ENCODE measurements around the gene PLA2R1.
A peak's percentile ranks its signal among the peaks of the same experiment; 100 is the strongest.

PLA2R1 gene

GRCh38 chr2:159903443-159904126, 158.8 kb downstream of the PLA2R1 start:
- no peaks in the 10 kb centered on the region for H3K9me3 Mint-ChIP-seq
- peak; percentile 72 for DNase-seq
- no peaks in the 10 kb centered on the region for H3K27me3 Mint-ChIP-seq
- peaks cover 80% of the 10 kb centered on the region for H3K4me1 Mint-ChIP-seq (ENCODE audit: low read depth)
- H3K27ac Mint-ChIP-seq: peak overlapping the region; percentile 97
- H3K4me3 Mint-ChIP-seq: peak overlapping the region; percentile 95
- H3K36me3 Mint-ChIP-seq (ENCODE audit: low read depth): peaks cover 54% of the 10 kb centered on the region

- peaks cover 62% of the 10 kb centered on the region for H3K36me3 Mint-ChIP-seq (ENCODE audit: low read depth)
- H3K4me3 Mint-ChIP-seq: peak overlapping the region; percentile 95
- H3K27me3 Mint-ChIP-seq: no peaks in the 10 kb centered on the region
- H3K9me3 Mint-ChIP-seq: no peaks in the 10 kb centered on the region
- no peak for DNase-seq
- peaks cover 81% of the 10 kb centered on the region for H3K4me1 Mint-ChIP-seq (ENCODE audit: low read depth)
- peak overlapping the region; percentile 97 for H3K27ac Mint-ChIP-seq
Observed at GRCh38 chr2:159902722-159903121, 159.7 kb downstream of the PLA2R1 start.

GRCh38 chr2:159900343-159900742, 162.1 kb downstream of the PLA2R1 start:
- H3K4me3 Mint-ChIP-seq: peak overlapping the region; percentile 37
- peaks cover 83% of the 10 kb centered on the region for H3K36me3 Mint-ChIP-seq (ENCODE audit: low read depth)
- peak overlapping the region; percentile 82 for H3K27ac Mint-ChIP-seq
- no peak for DNase-seq
- no peaks in the 10 kb centered on the region for H3K9me3 Mint-ChIP-seq
- peaks cover 89% of the 10 kb centered on the region for H3K4me1 Mint-ChIP-seq (ENCODE audit: low read depth)
- H3K27me3 Mint-ChIP-seq: no peaks in the 10 kb centered on the region

- Mint-ChIP-seq H3K36me3 (ENCODE audit: low read depth) (peaks cover 91% of the 10 kb centered on the region), H3K4me1 (ENCODE audit: low read depth) (peaks cover 95% of the 10 kb centered on the region), H3K9me3 (no peaks in the 10 kb centered on the region), H3K27ac (no peak overlapping the region), H3K4me3 (peak overlapping the region; percentile 4), H3K27me3 (no peaks in the 10 kb centered on the region)
- DNase-seq: no peak
Observed at GRCh38 chr2:159898441-159898840, 164.0 kb downstream of the PLA2R1 start.

- DNase-seq: no peak
- Mint-ChIP-seq H3K9me3 (no peaks in the 10 kb centered on the region), H3K4me3 (peak overlapping the region; percentile 36), H3K27ac (peak overlapping the region; percentile 72), H3K4me1 (ENCODE audit: low read depth) (peaks cover 95% of the 10 kb centered on the region), H3K27me3 (no peaks in the 10 kb centered on the region), H3K36me3 (ENCODE audit: low read depth) (peaks cover 91% of the 10 kb centered on the region)
Observed at GRCh38 chr2:159897720-159898119, 164.7 kb downstream of the PLA2R1 start.

- H3K4me1 Mint-ChIP-seq (ENCODE audit: low read depth): peaks cover 96% of the 10 kb centered on the region
- DNase-seq: no peak
- peak overlapping the region; percentile 72 for H3K27ac Mint-ChIP-seq
- no peaks in the 10 kb centered on the region for H3K27me3 Mint-ChIP-seq
- no peaks in the 10 kb centered on the region for H3K9me3 Mint-ChIP-seq
- peaks cover 91% of the 10 kb centered on the region for H3K36me3 Mint-ChIP-seq (ENCODE audit: low read depth)
- H3K4me3 Mint-ChIP-seq: peak overlapping the region; percentile 8
Observed at GRCh38 chr2:159897081-159897480, 165.3 kb downstream of the PLA2R1 start.

GRCh38 chr2:159895258-159896065, 167.0 kb downstream of the PLA2R1 start:
- Mint-ChIP-seq H3K27me3 (no peaks in the 10 kb centered on the region), H3K9me3 (no peaks in the 10 kb centered on the region), H3K27ac (peak overlapping the region; percentile 90), H3K4me3 (peak overlapping the region; percentile 45), H3K36me3 (ENCODE audit: low read depth) (peaks cover 88% of the 10 kb centered on the region), H3K4me1 (ENCODE audit: low read depth) (peaks cover 96% of the 10 kb centered on the region)
- no peak for DNase-seq

GRCh38 chr2:159894145-159894838, 168.1 kb downstream of the PLA2R1 start:
- H3K27ac Mint-ChIP-seq: peak overlapping the region; percentile 90
- H3K4me1 Mint-ChIP-seq (ENCODE audit: low read depth): peaks cover 93% of the 10 kb centered on the region
- H3K9me3 Mint-ChIP-seq: no peaks in the 10 kb centered on the region

GRCh38 chr2:159892990-159893810, 169.2 kb downstream of the PLA2R1 start:
- peaks cover 82% of the 10 kb centered on the region for H3K4me1 Mint-ChIP-seq (ENCODE audit: low read depth)
- no peak for DNase-seq
- peaks cover 86% of the 10 kb centered on the region for H3K36me3 Mint-ChIP-seq (ENCODE audit: low read depth)
- no peak overlapping the region for H3K4me3 Mint-ChIP-seq
- peak overlapping the region; percentile 39 for H3K27ac Mint-ChIP-seq
- H3K27me3 Mint-ChIP-seq: no peaks in the 10 kb centered on the region
- H3K9me3 Mint-ChIP-seq: no peaks in the 10 kb centered on the region

More at GRCh38 chr2:159894145-159894838, 168.1 kb downstream of the PLA2R1 start:
- no peak overlapping the region for H3K4me3 Mint-ChIP-seq
- peaks cover 88% of the 10 kb centered on the region for H3K36me3 Mint-ChIP-seq (ENCODE audit: low read depth)
- no peaks in the 10 kb centered on the region for H3K27me3 Mint-ChIP-seq
- no peak for DNase-seq

- peaks cover 72% of the 10 kb centered on the region for H3K4me1 Mint-ChIP-seq (ENCODE audit: low read depth)
- no peaks in the 10 kb centered on the region for H3K27me3 Mint-ChIP-seq
- peak overlapping the region; percentile 45 for H3K27ac Mint-ChIP-seq
- DNase-seq: no peak
- H3K4me3 Mint-ChIP-seq: no peak overlapping the region
- peaks cover 86% of the 10 kb centered on the region for H3K36me3 Mint-ChIP-seq (ENCODE audit: low read depth)
- H3K9me3 Mint-ChIP-seq: no peaks in the 10 kb centered on the region
Observed at GRCh38 chr2:159891917-159892730, 170.3 kb downstream of the PLA2R1 start.

- Mint-ChIP-seq H3K27ac (peak overlapping the region; percentile 86), H3K4me1 (ENCODE audit: low read depth) (peaks cover 63% of the 10 kb centered on the region), H3K27me3 (no peaks in the 10 kb centered on the region), H3K36me3 (ENCODE audit: low read depth) (peaks cover 85% of the 10 kb centered on the region), H3K9me3 (no peaks in the 10 kb centered on the region), H3K4me3 (no peak overlapping the region)
- no peak for DNase-seq
Observed at GRCh38 chr2:159891267-159891588, 171.2 kb downstream of the PLA2R1 start.

- H3K4me3 Mint-ChIP-seq: no peak overlapping the region
- no peaks in the 10 kb centered on the region for H3K9me3 Mint-ChIP-seq
- H3K36me3 Mint-ChIP-seq (ENCODE audit: low read depth): peaks cover 85% of the 10 kb centered on the region
- peaks cover 57% of the 10 kb centered on the region for H3K4me1 Mint-ChIP-seq (ENCODE audit: low read depth)
- DNase-seq: no peak
- no peaks in the 10 kb centered on the region for H3K27me3 Mint-ChIP-seq
- peak overlapping the region; percentile 86 for H3K27ac Mint-ChIP-seq
Observed at GRCh38 chr2:159890551-159891266, 171.7 kb downstream of the PLA2R1 start.

GRCh38 chr2:159882130-159882745, 180.2 kb downstream of the PLA2R1 start:
- Mint-ChIP-seq H3K4me3 (no peak overlapping the region), H3K36me3 (ENCODE audit: low read depth) (peaks cover 90% of the 10 kb centered on the region), H3K4me1 (ENCODE audit: low read depth) (peaks cover 43% of the 10 kb centered on the region), H3K9me3 (no peaks in the 10 kb centered on the region), H3K27ac (peak overlapping the region; percentile 38), H3K27me3 (no peaks in the 10 kb centered on the region)
- DNase-seq: no peak
